GM23338 (cell line): ENCODE results near the gene FAM32A. TPM values are rescaled to one million over a fixed set of nuclear protein-coding genes. Genes with fewer than 3 reads are reported as not detected.

Experiments used
- ATAC-seq: fragments of 200-7000 bp; cut with Tn5 transposase; 3 replicates; pipeline ENCODE4 v1.9.1; 2020
- DNase-seq: peaks from one replicate; pipeline ENCODE4 v3.0.0-alpha.2; 2015; ENCODE audit warnings: low spot score
- H2AFZ ChIP-seq: fragments of 200-600 bp; sonication (generic); 2 replicates; pipeline ENCODE4 v1.8.0; 2016; ENCODE audit warnings: antibody characterized with exemption, mild to moderate bottlenecking, moderate library complexity
- H3F3A ChIP-seq: fragments of 200-600 bp; sonication (generic); replicated peaks from 2 replicates; pipeline ENCODE4 v1.8.0; 2017; ENCODE audit warnings: antibody characterized with exemption, mixed run types, low read depth
- H3K27ac ChIP-seq: fragments of 200-600 bp; sonication (generic); 2 replicates; pipeline ENCODE4 v1.6.1; 2016; ENCODE audit warnings: low read depth
- H3K27me3 ChIP-seq: fragments of 200-600 bp; sonication (generic); 2 replicates; pipeline ENCODE4 v1.8.0; 2016; ENCODE audit warnings: mild to moderate bottlenecking, mixed run types, moderate library complexity; ENCODE audit not compliant: insufficient read depth
- H3K36me3 ChIP-seq: fragments of 200-600 bp; sonication (generic); 2 replicates; pipeline ENCODE4 v1.8.0; 2016; ENCODE audit warnings: mild to moderate bottlenecking; ENCODE audit not compliant: insufficient read depth
- H3K4me1 ChIP-seq: fragments of 200-600 bp; sonication (generic); 2 replicates; pipeline ENCODE4 v1.8.0; 2016; ENCODE audit warnings: mild to moderate bottlenecking, moderate library complexity; ENCODE audit not compliant: insufficient read depth
- H3K4me2 ChIP-seq: fragments of 200-600 bp; sonication (generic); 2 replicates; pipeline ENCODE4 v1.7.1; 2017; ENCODE audit warnings: mixed run types
- H3K4me3 ChIP-seq: fragments of 200-600 bp; sonication (generic); 2 replicates; pipeline ENCODE4 v1.6.1; 2016; ENCODE audit warnings: mixed run types
- H3K79me2 ChIP-seq: fragments of 200-600 bp; sonication (generic); replicated peaks from 2 replicates; pipeline ENCODE4 v1.8.0; 2017; ENCODE audit warnings: mild to moderate bottlenecking; ENCODE audit not compliant: insufficient read depth
- H3K9me2 ChIP-seq: fragments of 200-600 bp; sonication (generic); 2 replicates; pipeline ENCODE4 v1.8.0; 2017; ENCODE audit not compliant: insufficient read depth
- H4K20me1 ChIP-seq: fragments of 200-600 bp; sonication (generic); replicated peaks from 2 replicates; pipeline ENCODE4 v1.8.0; 2017; ENCODE audit warnings: mild to moderate bottlenecking; ENCODE audit not compliant: insufficient read depth
- H3K27ac Mint-ChIP-seq: 2 replicates; pipeline ENCODE4 v1.8.0; 2020; ENCODE audit warnings: inconsistent platforms, mild to moderate bottlenecking, moderate library complexity, mixed read lengths
- H3K27me3 Mint-ChIP-seq: 3 replicates; pipeline ENCODE4 v1.8.0; 2022; ENCODE audit warnings: low read depth, mild to moderate bottlenecking, moderate library complexity, mixed read lengths, inconsistent platforms; ENCODE audit not compliant: insufficient read depth, poor library complexity
- H3K36me3 Mint-ChIP-seq: 3 replicates; pipeline ENCODE4 v1.8.0; 2021; ENCODE audit warnings: low read depth, mild to moderate bottlenecking, inconsistent platforms, moderate library complexity, mixed read lengths
- H3K4me1 Mint-ChIP-seq: 3 replicates; pipeline ENCODE4 v1.8.0; 2020; ENCODE audit warnings: mild to moderate bottlenecking, inconsistent platforms, mixed read lengths
- H3K4me3 Mint-ChIP-seq: 3 replicates; pipeline ENCODE4 v1.8.0; 2021; ENCODE audit warnings: moderate library complexity, mild to moderate bottlenecking, inconsistent platforms, mixed read lengths
- H3K9me3 Mint-ChIP-seq: 3 replicates; pipeline ENCODE4 v1.8.0; 2020; ENCODE audit warnings: moderate library complexity, mild to moderate bottlenecking, inconsistent platforms, mixed read lengths
- POLR2AphosphoS5 ChIP-seq: IDR thresholded peaks from 2 replicates; pipeline ENCODE4 v1.6.1; 2016; ENCODE audit warnings: antibody characterized with exemption, low read depth
- polyA plus RNA-seq: library from polyadenylated mRNA; unstranded; fragments of >200 nt; fragmentation: Nextera tagmentation; extraction: Ambion mirVana; gene quantifications from 2 replicates; pipeline ENCODE4 v1.2.1, GENCODE V29; 2016
- total RNA-seq: library from RNA; depleted of rRNA; stranded (reverse); fragments of >200 nt; shearing (Covaris generic); gene quantifications from 2 replicates; pipeline ENCODE4 v1.2.3, GENCODE V29; 2014
- TF ChIP-seq, protein P1 (sequence below): fragments of 250-450 bp; sonication (Bioruptor Pico); IDR thresholded peaks from 2 replicates; pipeline ENCODE4 v1.5.0; 2020; ENCODE audit warnings: mild to moderate bottlenecking, moderate library complexity
- TF ChIP-seq, protein P2 (sequence below): IDR thresholded peaks from one replicate; pipeline ENCODE4 v1.6.1; 2018; ENCODE audit warnings: antibody characterized with exemption; ENCODE audit not compliant: unreplicated experiment

The FAM32A gene
- total and polyA plus RNA-seq, 2 experiments from 2014 or later: 58.2 to 67.3 TPM

DNA sequence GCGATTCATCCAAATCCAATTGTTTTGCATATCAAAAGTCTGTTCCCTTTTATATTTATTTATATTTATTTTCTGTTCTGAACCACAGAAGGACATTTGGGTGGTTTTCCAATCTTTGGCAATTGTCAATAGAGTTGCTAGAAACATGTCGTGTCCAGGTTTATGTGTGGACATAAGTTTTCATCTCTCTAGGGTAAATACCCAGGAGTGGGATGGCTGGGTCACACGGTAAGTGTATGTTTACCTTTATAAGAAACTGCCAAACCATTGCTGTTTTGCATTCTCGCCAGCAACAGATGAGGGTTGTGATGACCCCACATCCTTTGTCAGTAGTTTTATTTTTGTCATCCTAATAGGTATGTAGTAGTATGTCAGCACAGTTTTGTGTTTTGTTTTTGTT is 25.0 kb downstream of the FAM32A start:
- Histone ChIP-seq H3K27ac (no peak overlapping the region), H3K4me1 (no peaks in the 10 kb centered on the region), H3K79me2 (no peaks in the 10 kb centered on the region), H3K27me3 (no peaks in the 10 kb centered on the region), H3K4me3 (no peak overlapping the region), H2AFZ (no peak overlapping the region), H3K9me2 (no peaks in the 10 kb centered on the region), H3F3A (no peaks in the 10 kb centered on the region), H4K20me1 (peaks cover 13% of the 10 kb centered on the region; the same call in 1 of the 2 replicates), H3K4me2 (no peak overlapping the region), H3K36me3 (no peaks in the 10 kb centered on the region)
- Mint-ChIP-seq H3K4me3 (no peak overlapping the region), H3K27ac (no peak overlapping the region), H3K4me1 (no peaks in the 10 kb centered on the region; the same call in 2 of the 3 replicates), H3K27me3 (peaks cover 4% of the 10 kb centered on the region), H3K36me3 (peaks cover 3% of the 10 kb centered on the region; the same call in 2 of the 3 replicates), H3K9me3 (no peaks in the 10 kb centered on the region)
- ATAC-seq (no peak), DNase-seq (no peak)
- TF ChIP-seq, protein P1, sequence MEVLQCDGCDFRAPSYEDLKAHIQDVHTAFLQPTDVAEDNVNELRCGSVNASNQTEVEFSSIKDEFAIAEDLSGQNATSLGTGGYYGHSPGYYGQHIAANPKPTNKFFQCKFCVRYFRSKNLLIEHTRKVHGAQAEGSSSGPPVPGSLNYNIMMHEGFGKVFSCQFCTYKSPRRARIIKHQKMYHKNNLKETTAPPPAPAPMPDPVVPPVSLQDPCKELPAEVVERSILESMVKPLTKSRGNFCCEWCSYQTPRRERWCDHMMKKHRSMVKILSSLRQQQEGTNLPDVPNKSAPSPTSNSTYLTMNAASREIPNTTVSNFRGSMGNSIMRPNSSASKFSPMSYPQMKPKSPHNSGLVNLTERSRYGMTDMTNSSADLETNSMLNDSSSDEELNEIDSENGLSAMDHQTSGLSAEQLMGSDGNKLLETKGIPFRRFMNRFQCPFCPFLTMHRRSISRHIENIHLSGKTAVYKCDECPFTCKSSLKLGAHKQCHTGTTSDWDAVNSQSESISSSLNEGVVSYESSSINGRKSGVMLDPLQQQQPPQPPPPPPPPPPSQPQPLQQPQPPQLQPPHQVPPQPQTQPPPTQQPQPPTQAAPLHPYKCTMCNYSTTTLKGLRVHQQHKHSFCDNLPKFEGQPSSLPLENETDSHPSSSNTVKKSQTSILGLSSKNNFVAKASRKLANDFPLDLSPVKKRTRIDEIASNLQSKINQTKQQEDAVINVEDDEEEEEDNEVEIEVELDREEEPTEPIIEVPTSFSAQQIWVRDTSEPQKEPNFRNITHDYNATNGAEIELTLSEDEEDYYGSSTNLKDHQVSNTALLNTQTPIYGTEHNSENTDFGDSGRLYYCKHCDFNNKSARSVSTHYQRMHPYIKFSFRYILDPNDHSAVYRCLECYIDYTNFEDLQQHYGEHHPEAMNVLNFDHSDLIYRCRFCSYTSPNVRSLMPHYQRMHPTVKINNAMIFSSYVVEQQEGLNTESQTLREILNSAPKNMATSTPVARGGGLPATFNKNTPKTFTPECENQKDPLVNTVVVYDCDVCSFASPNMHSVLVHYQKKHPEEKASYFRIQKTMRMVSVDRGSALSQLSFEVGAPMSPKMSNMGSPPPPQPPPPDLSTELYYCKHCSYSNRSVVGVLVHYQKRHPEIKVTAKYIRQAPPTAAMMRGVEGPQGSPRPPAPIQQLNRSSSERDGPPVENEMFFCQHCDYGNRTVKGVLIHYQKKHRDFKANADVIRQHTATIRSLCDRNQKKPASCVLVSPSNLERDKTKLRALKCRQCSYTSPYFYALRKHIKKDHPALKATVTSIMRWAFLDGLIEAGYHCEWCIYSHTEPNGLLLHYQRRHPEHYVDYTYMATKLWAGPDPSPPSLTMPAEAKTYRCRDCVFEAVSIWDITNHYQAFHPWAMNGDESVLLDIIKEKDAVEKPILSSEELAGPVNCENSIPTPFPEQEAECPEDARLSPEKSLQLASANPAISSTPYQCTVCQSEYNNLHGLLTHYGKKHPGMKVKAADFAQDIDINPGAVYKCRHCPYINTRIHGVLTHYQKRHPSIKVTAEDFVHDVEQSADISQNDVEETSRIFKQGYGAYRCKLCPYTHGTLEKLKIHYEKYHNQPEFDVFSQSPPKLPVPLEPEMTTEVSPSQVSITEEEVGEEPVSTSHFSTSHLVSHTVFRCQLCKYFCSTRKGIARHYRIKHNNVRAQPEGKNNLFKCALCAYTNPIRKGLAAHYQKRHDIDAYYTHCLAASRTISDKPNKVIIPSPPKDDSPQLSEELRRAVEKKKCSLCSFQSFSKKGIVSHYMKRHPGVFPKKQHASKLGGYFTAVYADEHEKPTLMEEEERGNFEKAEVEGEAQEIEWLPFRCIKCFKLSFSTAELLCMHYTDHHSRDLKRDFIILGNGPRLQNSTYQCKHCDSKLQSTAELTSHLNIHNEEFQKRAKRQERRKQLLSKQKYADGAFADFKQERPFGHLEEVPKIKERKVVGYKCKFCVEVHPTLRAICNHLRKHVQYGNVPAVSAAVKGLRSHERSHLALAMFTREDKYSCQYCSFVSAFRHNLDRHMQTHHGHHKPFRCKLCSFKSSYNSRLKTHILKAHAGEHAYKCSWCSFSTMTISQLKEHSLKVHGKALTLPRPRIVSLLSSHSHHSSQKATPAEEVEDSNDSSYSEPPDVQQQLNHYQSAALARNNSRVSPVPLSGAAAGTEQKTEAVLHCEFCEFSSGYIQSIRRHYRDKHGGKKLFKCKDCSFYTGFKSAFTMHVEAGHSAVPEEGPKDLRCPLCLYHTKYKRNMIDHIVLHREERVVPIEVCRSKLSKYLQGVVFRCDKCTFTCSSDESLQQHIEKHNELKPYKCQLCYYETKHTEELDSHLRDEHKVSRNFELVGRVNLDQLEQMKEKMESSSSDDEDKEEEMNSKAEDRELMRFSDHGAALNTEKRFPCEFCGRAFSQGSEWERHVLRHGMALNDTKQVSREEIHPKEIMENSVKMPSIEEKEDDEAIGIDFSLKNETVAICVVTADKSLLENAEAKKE: no peak
- TF ChIP-seq POLR2AphosphoS5: no peak
- TF ChIP-seq, protein P2, sequence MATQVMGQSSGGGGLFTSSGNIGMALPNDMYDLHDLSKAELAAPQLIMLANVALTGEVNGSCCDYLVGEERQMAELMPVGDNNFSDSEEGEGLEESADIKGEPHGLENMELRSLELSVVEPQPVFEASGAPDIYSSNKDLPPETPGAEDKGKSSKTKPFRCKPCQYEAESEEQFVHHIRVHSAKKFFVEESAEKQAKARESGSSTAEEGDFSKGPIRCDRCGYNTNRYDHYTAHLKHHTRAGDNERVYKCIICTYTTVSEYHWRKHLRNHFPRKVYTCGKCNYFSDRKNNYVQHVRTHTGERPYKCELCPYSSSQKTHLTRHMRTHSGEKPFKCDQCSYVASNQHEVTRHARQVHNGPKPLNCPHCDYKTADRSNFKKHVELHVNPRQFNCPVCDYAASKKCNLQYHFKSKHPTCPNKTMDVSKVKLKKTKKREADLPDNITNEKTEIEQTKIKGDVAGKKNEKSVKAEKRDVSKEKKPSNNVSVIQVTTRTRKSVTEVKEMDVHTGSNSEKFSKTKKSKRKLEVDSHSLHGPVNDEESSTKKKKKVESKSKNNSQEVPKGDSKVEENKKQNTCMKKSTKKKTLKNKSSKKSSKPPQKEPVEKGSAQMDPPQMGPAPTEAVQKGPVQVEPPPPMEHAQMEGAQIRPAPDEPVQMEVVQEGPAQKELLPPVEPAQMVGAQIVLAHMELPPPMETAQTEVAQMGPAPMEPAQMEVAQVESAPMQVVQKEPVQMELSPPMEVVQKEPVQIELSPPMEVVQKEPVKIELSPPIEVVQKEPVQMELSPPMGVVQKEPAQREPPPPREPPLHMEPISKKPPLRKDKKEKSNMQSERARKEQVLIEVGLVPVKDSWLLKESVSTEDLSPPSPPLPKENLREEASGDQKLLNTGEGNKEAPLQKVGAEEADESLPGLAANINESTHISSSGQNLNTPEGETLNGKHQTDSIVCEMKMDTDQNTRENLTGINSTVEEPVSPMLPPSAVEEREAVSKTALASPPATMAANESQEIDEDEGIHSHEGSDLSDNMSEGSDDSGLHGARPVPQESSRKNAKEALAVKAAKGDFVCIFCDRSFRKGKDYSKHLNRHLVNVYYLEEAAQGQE: no peak
